HepG2 (cell line): ENCODE data around the gene LRIT2. TPM values are rescaled to one million over a fixed set of nuclear protein-coding genes. Genes with fewer than 3 reads are reported as not detected.

ENCODE experiments used
- ATAC-seq: fragments of 200-7000 bp; cut with Tn5 transposase; 3 replicates; pipeline ENCODE4 v1.9.1; 2020; ENCODE audit warnings: mild to moderate bottlenecking, moderate library complexity
- BruUV-seq: library from RNA; stranded (reverse); fragments of 400-500 nt; replicated peaks from 2 replicates; lab custom pipeline; 2021; lab: Mats Ljungman, UMichigan
- CTCF ChIA-PET: fragments of 300-600 bp; formaldehyde crosslinking; extraction: SDS; loops from one replicate; lab custom pipeline; 2021; ENCODE audit warnings: low total read pairs, inconsistent platforms, low intra/inter-chr PET ratio; lab: Yijun Ruan, JAX
- POLR2A ChIA-PET: fragments of 350-600 bp; sonication (Branson Sonifier 250); formaldehyde crosslinking; loops from one replicate; lab custom pipeline; 2020; ENCODE audit warnings: antibody characterized with exemption, inconsistent platforms; lab: Yijun Ruan, JAX
- DNase-seq: peaks from one replicate; pipeline ENCODE4 v3.0.0-alpha.2; 2015; ENCODE audit warnings: low spot score
- FAIRE-seq: peaks from 3 replicates; lab custom pipeline; 2011; peaks lifted over from hg19 to GRCh38; lab: Jason Lieb, UNC
- H2AFZ ChIP-seq: one replicate; pipeline ENCODE4 v1.6.1; 2011; ENCODE audit warnings: low read length, inconsistent platforms
- H3K27ac ChIP-seq: fragments of 300-600 bp; 3 replicates; pipeline ENCODE4 v1.8.0; 2011; ENCODE audit warnings: mixed run types, mild to moderate bottlenecking, mixed read lengths, low read length, inconsistent platforms; ENCODE audit not compliant: insufficient read depth; ENCODE audit errors: extremely low read length
- H3K27me3 ChIP-seq, 2 experiments: fragments of 200-600 bp in 1 of 2; 2 replicates in 1 of 2; 3 replicates in 1 of 2; pipeline versions ENCODE4 v1.6.0 to v1.8.0; 2011; ENCODE audit warnings: low read length in 2 of 2, mild to moderate bottlenecking in 2 of 2, moderate library complexity in 2 of 2, inconsistent platforms in 1 of 2; ENCODE audit not compliant: insufficient read depth in 2 of 2, control insufficient read depth in 1 of 2
- H3K36me3 ChIP-seq, 2 experiments: fragments of 200-600 bp in 1 of 2; replicated peaks in 1 of 2; 2 replicates in 1 of 2; 3 replicates in 1 of 2; pipeline versions ENCODE4 v1.5.1 to v1.8.0; 2011; ENCODE audit warnings: low read length in 2 of 2, inconsistent platforms in 1 of 2; ENCODE audit not compliant: insufficient read depth in 2 of 2, control insufficient read depth in 1 of 2
- H3K4me1 ChIP-seq: 2 replicates; pipeline ENCODE4 v1.5.1; 2012; ENCODE audit warnings: low read length, inconsistent platforms; ENCODE audit not compliant: insufficient read depth
- H3K4me2 ChIP-seq: 2 replicates; pipeline ENCODE4 v1.6.0; 2011; ENCODE audit warnings: low read depth, low read length, inconsistent platforms
- H3K4me3 ChIP-seq, 3 experiments: fragments of 200-600 bp in 1 of 3; sonication (generic), shearing (Covaris generic) in 1 of 3; replicated peaks in 1 of 3; 2 replicates each; pipeline ENCODE4 v1.5.1; 2011 to 2016; ENCODE audit warnings: low read length in 3 of 3, inconsistent platforms in 2 of 3, low read depth in 2 of 3, mild to moderate bottlenecking in 2 of 3, control low read depth in 1 of 3, mixed read lengths in 1 of 3; ENCODE audit not compliant: insufficient read depth in 1 of 3
- H3K79me2 ChIP-seq: one replicate; pipeline ENCODE4 v1.6.1; 2011; ENCODE audit warnings: low read length, inconsistent platforms; ENCODE audit not compliant: insufficient read depth
- H3K9ac ChIP-seq: 2 replicates; pipeline ENCODE4 v1.6.0; 2011; ENCODE audit warnings: mild to moderate bottlenecking, low read depth, low read length, inconsistent platforms; ENCODE audit not compliant: insufficient read depth
- H3K9me3 ChIP-seq: 2 replicates; pipeline ENCODE4 v1.5.1; 2012; ENCODE audit warnings: mild to moderate bottlenecking, low read length
- H4K20me1 ChIP-seq: 2 replicates; pipeline ENCODE4 v1.6.0; 2011; ENCODE audit warnings: inconsistent platforms, mild to moderate bottlenecking, low read length, moderate library complexity; ENCODE audit not compliant: insufficient read depth
- ARHGAP35 ChIP-seq: sonication (generic); formaldehyde crosslinking; IDR thresholded peaks from 2 replicates; pipeline ENCODE4 v1.9.0; 2022; ENCODE audit warnings: mild to moderate bottlenecking, inconsistent platforms, moderate library complexity, missing genetic modification reagents, borderline replicate concordance
- E2F5 ChIP-seq: sonication (generic); formaldehyde crosslinking; conservative IDR thresholded peaks from 2 replicates; pipeline ENCODE4 v1.4.0; 2020; ENCODE audit warnings: missing genetic modification reagents
- GZF1 ChIP-seq: sonication (generic); formaldehyde crosslinking; IDR thresholded peaks from 2 replicates; pipeline ENCODE4 v1.5.1; 2020; ENCODE audit warnings: mild to moderate bottlenecking, missing genetic modification reagents
- HINFP ChIP-seq: sonication (generic); formaldehyde crosslinking; IDR thresholded peaks from 2 replicates; pipeline ENCODE4 v1.4.0; 2020; ENCODE audit warnings: low read depth, mild to moderate bottlenecking, missing genetic modification reagents
- HNRNPK ChIP-seq: fragments of 200-400 bp; formaldehyde crosslinking; IDR thresholded peaks from 2 replicates; pipeline ENCODE4 v1.6.1; 2018; ENCODE audit warnings: low read length, low read depth, moderate library complexity, mild to moderate bottlenecking; ENCODE audit not compliant: poor library complexity, severe bottlenecking
- MXI1 ChIP-seq: IDR thresholded peaks from 3 replicates; pipeline ENCODE4 v1.6.1; 2012; ENCODE audit warnings: low read depth, low read length, inconsistent platforms, borderline replicate concordance
- SOX13 ChIP-seq, 3 experiments: fragments of 450-650 bp in 1 of 3; sonication (generic) in 1 of 3; formaldehyde crosslinking in 1 of 3; IDR thresholded peaks in 2 of 3; conservative IDR thresholded peaks in 1 of 3; 2 replicates each; pipeline versions ENCODE4 v1.5.0 to v1.6.1; 2016 to 2020; ENCODE audit warnings: antibody characterized with exemption in 1 of 3, mild to moderate bottlenecking in 1 of 3, missing compliant biosample characterization in 1 of 3, missing genetic modification reagents in 1 of 3, moderate library complexity in 1 of 3
- TP53 ChIP-seq: sonication (generic); formaldehyde crosslinking; conservative IDR thresholded peaks from 2 replicates; pipeline ENCODE4 v1.4.0; 2020; ENCODE audit warnings: missing genetic modification reagents
- USF2 ChIP-seq, 2 experiments: sonication (generic) in 1 of 2; formaldehyde crosslinking in 1 of 2; IDR thresholded peaks; 2 replicates each; pipeline versions ENCODE4 v1.5.1 to v1.6.1; 2011 to 2020; ENCODE audit warnings: borderline replicate concordance in 1 of 2, low read depth in 1 of 2, low read length in 1 of 2, mild to moderate bottlenecking in 1 of 2, missing genetic modification reagents in 1 of 2, moderate library complexity in 1 of 2
- ZFP91 ChIP-seq: sonication (generic); formaldehyde crosslinking; IDR thresholded peaks from 2 replicates; pipeline ENCODE4 v1.9.0; 2022; ENCODE audit warnings: missing genetic modification reagents, mild to moderate bottlenecking, borderline replicate concordance
- ZNF598 ChIP-seq: sonication (generic); formaldehyde crosslinking; IDR thresholded peaks from 2 replicates; pipeline ENCODE4 v1.5.1; 2020; ENCODE audit warnings: mild to moderate bottlenecking, missing genetic modification reagents, borderline replicate concordance
- ZNF7 ChIP-seq: IDR thresholded peaks from 2 replicates; pipeline ENCODE4 v1.6.1; 2016; ENCODE audit warnings: missing biosample characterization, missing genetic modification reagents
- ZNF883 ChIP-seq: sonication (generic); formaldehyde crosslinking; IDR thresholded peaks from 2 replicates; pipeline ENCODE4 v1.5.1; 2020; ENCODE audit warnings: mild to moderate bottlenecking, missing genetic modification reagents; ENCODE audit errors: not compliant biosample characterization
- WGBS: methylation state at CpG from one replicate; pipeline ENCODE4 v1.1.6; 2017; ENCODE audit warnings: low lambda C conversion rate; 5-methylcytosine and 5-hydroxymethylcytosine counted together
- in situ Hi-C: cut with HindIII; loops from 2 replicates; pipeline ENCODE4 v1.10.0; 2017; ENCODE audit warnings: low pct_unique_long_range_greater_than_20kb; ENCODE audit not compliant: extremely low pct_ligation_motif_present
- intact Hi-C: fragments of 100-400 bp; cut with micrococcal nuclease; formaldehyde crosslinking; loops from one replicate; pipeline ENCODE4 v1.10.0; 2022; ENCODE audit not compliant: unreplicated experiment
- polyA plus RNA-seq, 8 experiments: library from polyadenylated mRNA; depleted of rRNA in 3 of 8; stranded (reverse) in 7 of 8; unstranded in 1 of 8; fragments of >200 nt; fragmentation: Illumina TruSeq in 4 of 8; extraction: Trizol in 4 of 8; gene quantifications; 2 replicates each; pipeline versions ENCODE4 v1.2.1 to v1.2.3, GENCODE V29; 2011 to 2016; ENCODE audit warnings: low read depth in 4 of 8, missing spikeins in 1 of 8, mixed read lengths in 1 of 8; ENCODE audit not compliant: insufficient read depth in 1 of 8
- total RNA-seq, 5 experiments: library from RNA; depleted of rRNA; stranded (reverse); fragments of >200 nt; fragmentation: Illumina TruSeq; extraction: Trizol; gene quantifications; 2 replicates each; pipeline ENCODE4 v1.2.3, GENCODE V29; 2016; ENCODE audit warnings: low read depth in 1 of 5

LRIT2 gene
- total and polyA plus RNA-seq, 2 of the 13 experiments (the other 11 are each of a cell fraction or from before 2014, with no cell fraction given): not detected

- no peak for TF ChIP-seq HNRNPK
- TF ChIP-seq ARHGAP35 (CRISPR knock-in tag): no peak
- TF ChIP-seq ZNF883 (CRISPR knock-in tag): no peak
These were observed 24.7 kb downstream of the LRIT2 start (continued) for GRCh38 chr10:84200537-84201243.

GRCh38 chr10:84198206-84198915 is 27.0 kb downstream of the LRIT2 start:
- H3K9ac ChIP-seq: no peak overlapping the region
- BruUV-seq: no TSS peak
- H3K36me3 ChIP-seq: no peaks in the 10 kb centered on the region
- WGBS: 0% methylated on average over 6 of the region's 7 CpGs
- no peaks in the 10 kb centered on the region for H3K9me3 ChIP-seq
- no peaks in the 10 kb centered on the region for H3K4me1 ChIP-seq
- no peak overlapping the region for H2AFZ ChIP-seq
- H3K79me2 ChIP-seq: no peaks in the 10 kb centered on the region
- no peaks in the 10 kb centered on the region for H4K20me1 ChIP-seq
- FAIRE-seq (no peak), DNase-seq (no peak), ATAC-seq (no peak)
- no peak overlapping the region for H3K4me3 ChIP-seq
- ChIA-PET CTCF (no interaction called here), POLR2A (no interaction called here)
- H3K27me3 ChIP-seq: peaks cover 9 to 55% of the 10 kb centered on the region in 2 experiments
- H3K4me2 ChIP-seq: no peak overlapping the region
- intact Hi-C loops (no loop called here), in situ Hi-C loops (no loop called here)
- no peak overlapping the region for H3K27ac ChIP-seq
- no peak for TF ChIP-seq E2F5 (CRISPR knock-in tag)
- no peak for TF ChIP-seq HINFP
- TF ChIP-seq ZFP91 (CRISPR knock-in tag): no peak
- TF ChIP-seq ZNF7 (CRISPR knock-in tag): no peak
- TF ChIP-seq ZNF598: no peak
- TF ChIP-seq TP53 (CRISPR knock-in tag): no peak
- TF ChIP-seq USF2 (IDR thresholded peaks at IDR 0.05; ENCODE audit: low read depth, low read length): no peak
- TF ChIP-seq USF2 (CRISPR knock-in tag; IDR thresholded peaks at IDR 0.05; ENCODE audit: borderline replicate concordance): no peak
- no peak for TF ChIP-seq MXI1
- TF ChIP-seq SOX13 (IDR thresholded peaks at IDR 0.05): no peak
- TF ChIP-seq SOX13 (CRISPR knock-in tag; conservative IDR thresholded peaks at IDR 0.05 in 1 of 2, IDR thresholded peaks at IDR 0.05 in 1 of 2): no peak
- no peak for TF ChIP-seq GZF1 (CRISPR knock-in tag)
